ENCODE results near the gene UBE2L5.

- no peak for TF ChIP-seq REST (IDR thresholded peaks at IDR 0.05; ENCODE audit: unreplicated experiment)
- no peak for TF ChIP-seq CTCF (conservative IDR thresholded peaks at IDR 0.05; ENCODE audit: low read depth in 2 of 2)
- TF ChIP-seq EZH2 (IDR thresholded peaks at IDR 0.05; ENCODE audit: low read depth, unreplicated experiment): no peak
- TF ChIP-seq JUNB (IDR thresholded peaks at IDR 0.05; ENCODE audit: unreplicated experiment): no peak
These were observed 7.7 kb downstream of the UBE2L5 start for GRCh38 chr13:30429721-30430694.
